ENCODE data around the gene DCST2.

The DCST2 gene

DNA sequence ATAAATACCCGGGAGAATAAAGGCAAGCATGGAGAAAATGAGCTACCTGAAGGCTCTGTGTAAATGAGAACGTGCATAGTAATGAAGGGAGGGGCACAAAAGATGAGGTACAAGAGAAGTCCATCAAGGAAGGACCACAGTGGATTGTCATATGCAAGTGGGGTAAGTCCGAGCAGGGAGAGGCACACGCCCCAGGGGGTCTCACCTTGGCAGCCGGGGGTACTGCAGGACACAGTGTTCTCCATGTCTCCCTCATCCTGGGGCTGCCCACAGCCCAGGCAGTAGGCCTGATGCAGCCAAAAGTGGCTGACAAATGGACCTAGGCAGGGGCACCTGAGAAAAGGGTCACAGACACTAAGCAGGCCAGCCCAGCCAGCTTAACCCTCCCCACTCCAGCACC is 10.0 kb downstream of the DCST2 start:
- DNase-seq: no peak

DNA sequence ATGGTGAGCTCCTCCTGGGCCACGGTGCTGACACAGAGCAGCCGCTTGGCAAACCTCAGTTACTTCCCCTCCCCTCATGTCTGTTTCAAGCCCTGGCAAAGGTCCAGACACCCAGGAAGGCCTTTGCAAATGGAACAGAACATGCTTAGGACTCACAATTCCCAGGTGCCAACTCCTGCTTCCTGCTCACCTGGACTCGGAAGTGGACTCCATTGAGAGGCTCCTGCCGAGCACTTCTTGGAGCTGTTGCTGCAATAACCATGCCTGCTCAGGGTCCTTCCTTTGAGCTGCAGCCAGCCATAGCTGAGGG is 10.7 kb downstream of the DCST2 start:
- peak in 1 of 2 experiments; percentile 29 for DNase-seq

DNA sequence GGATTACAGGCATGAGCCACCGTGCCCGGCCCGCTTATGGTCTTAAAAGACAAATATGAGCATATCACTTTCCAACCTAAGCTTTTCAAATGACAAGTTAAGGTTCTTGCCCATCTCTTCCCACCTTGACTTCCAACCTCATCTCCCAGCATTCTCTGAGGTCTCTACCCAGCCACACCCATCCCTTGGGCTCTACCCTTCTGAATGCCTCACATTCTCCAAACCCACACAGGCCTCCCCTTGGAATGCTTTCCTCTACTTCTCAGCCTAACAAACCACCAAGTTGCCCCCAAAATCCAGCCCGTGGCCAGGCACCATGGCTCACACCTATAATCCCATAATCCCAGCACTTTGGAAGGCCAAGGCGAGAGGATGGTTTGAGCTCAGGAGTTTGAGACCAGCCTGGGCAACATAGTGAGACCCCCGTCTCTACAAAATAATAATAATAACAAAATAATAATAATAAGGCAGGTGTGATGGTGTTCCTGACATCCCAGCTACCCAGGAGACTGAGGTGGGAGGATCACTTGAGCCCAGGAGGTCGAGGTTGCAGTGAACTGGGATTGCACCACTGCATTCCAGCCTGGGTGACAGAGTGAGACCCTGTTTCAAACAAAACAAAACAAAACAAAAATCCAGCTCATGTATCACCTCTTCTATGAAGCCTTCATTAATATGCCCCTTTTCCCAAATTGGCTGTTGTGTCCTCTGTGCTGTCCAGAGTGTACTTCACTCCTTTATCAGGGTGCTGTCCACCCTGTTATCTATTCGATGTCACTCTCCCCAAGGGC is 11.2 kb downstream of the DCST2 start:
- DNase-seq: no peak

DNA sequence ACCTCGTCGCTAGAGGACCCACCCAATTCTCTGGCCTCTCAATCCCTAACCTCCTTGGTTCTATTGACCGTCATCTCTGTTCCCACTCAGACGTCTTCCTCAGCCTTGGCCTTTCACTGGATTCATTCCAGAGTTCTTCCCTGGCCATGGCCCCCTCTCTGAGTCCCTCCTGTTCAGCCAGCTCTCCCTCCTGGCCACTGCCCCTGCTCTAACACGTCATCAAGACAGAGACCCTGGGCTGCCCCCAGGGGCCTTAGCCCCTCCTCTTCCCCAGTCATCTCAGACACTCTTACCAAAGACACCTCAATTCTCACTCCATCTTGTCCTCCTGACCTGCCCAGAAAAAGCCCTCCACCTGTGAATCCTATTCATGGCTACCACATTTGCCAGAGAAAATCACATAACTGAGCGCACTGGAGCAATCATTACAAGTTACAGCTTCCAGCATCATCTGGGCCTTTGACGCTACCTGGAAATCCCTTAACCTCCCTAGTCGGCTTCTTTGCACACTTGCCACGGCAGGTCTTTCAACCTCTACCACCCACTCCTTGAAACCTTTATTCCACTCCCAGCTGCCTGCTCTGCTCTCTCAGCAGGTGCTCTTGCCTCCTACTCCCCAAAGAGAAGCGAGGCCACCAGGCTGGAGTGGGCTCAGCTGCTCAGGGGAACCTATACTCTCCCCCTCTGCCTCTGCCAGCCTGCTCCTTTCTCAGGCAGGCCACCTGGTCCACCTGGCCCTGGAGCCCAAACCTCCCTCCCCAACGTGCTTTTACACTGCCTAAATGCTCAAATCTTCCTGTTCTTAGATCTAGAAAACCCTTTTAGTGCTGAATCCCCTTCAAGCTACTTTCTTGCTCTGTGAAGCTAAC is 14.0 kb downstream of the DCST2 start:
- DNase-seq: no peak

DNA sequence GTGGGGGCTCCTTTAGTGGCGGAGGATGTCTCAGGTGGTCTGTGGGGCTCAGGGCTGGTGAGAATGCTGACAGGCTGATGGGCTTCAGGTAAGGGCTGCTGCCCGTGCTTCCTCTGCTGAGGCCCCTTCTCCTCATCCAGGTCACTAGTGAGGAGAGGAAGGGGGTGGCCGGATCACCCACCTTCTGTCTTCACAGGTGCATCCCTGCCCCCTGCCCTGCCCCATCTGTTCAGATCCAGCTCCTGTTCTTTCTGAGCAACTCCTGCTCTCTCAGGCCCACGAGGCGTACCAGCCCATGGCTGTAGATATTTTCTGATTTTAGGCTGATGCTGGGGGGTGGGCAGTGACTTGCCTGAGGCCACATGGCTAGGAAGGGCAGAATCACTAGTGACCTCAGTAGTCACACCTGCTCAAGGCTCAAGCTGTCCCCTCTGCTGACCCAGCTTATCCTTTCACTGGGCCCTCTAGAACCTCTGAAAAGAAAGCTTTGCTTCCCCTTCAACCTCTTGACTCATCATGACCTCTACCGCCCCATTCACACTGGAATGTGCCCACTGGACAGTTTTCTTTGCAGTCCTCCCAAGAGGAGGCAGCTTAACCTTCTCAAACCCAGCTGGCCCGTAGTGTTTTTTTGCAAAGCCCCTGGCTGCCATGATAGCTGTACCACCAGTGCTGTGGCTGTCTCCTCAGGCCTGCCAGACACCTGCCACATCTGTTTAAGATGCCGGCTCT is 14.8 kb downstream of the DCST2 start:
- no peak for DNase-seq

DNA sequence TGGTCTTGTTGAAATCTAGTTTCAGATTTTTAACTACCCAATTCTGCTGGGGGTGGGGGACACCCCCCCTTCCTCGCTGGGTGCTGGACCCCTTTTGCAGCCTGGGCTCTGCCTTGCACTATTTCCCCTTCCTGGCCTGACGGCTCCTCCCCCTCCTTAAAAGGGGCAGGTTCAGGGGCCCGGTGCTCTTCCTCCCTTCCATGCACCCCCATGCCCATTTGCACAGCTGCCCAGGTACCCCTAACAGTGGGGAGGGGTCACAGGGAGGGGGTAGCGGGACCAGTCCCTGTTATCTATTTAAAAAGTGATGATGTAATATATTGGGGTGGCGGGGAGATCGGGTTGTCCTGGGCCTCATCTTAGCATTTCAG is 15.7 kb downstream of the DCST2 start:
- DNase-seq: no peak

DNA sequence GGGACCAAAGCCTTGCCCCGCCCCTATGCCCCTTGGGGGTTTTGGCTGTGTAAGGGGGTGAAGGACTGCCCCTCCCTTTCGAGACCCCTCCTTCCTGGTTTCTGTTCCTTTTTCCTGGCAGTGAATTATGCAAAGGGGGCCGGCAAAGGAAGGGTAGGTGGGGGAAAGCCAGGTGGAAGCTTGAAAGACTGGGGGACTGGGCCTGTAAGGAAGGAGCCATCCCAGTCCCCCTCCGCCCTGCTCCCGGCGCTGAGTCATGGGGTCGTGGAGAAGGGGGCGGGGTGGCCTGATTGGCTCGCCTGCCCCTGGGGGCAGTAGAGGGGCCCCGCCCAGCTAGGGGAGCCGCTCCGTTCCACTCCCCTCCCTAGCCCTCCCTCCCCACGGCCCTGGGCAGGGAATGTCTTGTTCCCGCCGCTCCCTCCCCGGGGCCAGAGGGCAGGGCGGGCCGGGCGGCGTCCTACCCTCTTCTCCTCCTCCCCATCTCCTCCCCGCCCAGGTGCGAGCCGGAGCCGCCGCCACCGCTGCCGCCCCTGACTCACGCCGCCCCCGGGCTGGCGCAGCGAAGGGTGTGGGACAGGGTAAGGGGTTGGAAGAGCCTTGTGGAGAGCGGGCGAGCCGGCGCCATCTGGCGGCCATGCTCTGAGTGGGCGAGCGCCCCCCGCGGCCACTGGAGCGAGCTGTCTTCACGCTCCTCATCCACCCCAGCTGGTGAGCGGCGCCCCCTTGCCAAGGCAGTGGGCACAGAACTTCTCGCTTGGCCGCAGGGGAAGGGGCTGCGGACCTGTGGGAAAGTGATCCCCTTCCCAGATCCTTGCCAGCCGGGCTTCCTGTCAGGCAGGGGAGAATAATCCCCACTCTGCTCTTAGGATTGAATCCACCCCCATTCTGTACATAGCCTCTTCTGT is 16.3 kb downstream of the DCST2 start:
- DNase-seq: peak; percentile 69 to 70

DNA sequence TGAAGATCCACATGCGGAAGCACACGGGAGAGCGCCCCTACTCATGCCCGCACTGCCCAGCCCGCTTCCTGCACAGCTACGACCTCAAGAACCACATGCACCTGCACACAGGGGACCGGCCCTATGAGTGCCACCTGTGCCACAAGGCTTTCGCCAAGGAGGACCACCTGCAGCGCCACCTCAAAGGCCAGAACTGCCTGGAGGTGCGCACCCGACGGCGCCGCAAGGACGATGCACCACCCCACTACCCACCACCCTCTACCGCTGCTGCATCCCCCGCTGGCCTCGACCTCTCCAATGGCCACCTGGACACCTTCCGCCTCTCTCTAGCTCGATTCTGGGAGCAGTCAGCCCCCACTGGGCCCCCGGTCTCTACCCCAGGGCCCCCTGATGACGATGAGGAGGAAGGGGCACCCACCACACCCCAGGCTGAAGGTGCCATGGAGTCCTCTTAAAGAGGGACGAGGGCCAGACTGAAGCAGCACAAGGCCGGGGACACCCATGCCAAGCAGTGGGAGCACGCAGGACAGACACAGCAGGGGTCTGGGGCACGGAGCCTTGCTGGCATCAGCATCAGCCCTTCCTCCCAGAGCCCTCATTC is 17.2 kb downstream of the DCST2 start:
- DNase-seq: no peak

DNA sequence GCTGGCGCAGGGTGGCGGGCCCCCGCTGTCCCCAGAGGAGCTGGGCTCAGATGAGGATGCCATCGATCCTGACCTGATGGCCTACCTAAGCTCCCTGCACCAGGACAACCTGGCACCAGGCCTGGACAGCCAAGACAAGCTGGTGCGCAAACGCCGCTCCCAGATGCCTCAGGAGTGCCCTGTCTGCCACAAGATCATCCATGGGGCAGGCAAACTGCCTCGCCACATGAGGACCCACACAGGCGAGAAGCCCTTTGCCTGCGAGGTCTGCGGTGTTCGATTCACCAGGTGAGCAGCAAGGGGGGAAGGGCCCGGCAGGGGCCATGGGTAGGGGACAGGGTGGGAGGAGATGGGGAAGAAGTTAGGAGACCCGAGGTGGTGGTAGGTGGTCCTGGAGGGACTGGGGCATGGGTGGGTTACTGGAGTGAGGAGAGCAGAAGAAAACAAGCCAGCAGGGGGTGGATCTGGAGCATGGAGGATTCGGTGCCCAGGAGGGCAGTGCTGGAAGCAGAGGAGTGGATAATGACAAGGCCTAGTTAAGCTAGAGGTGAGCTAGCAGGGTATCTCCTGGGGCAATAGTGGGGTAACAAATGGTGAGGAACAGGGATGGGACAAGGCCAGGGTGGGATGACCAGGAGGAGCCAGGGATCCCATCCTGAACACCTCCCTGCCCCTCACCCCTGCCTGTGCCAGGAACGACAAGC is 17.9 kb downstream of the DCST2 start:
- no peak for DNase-seq

DNA sequence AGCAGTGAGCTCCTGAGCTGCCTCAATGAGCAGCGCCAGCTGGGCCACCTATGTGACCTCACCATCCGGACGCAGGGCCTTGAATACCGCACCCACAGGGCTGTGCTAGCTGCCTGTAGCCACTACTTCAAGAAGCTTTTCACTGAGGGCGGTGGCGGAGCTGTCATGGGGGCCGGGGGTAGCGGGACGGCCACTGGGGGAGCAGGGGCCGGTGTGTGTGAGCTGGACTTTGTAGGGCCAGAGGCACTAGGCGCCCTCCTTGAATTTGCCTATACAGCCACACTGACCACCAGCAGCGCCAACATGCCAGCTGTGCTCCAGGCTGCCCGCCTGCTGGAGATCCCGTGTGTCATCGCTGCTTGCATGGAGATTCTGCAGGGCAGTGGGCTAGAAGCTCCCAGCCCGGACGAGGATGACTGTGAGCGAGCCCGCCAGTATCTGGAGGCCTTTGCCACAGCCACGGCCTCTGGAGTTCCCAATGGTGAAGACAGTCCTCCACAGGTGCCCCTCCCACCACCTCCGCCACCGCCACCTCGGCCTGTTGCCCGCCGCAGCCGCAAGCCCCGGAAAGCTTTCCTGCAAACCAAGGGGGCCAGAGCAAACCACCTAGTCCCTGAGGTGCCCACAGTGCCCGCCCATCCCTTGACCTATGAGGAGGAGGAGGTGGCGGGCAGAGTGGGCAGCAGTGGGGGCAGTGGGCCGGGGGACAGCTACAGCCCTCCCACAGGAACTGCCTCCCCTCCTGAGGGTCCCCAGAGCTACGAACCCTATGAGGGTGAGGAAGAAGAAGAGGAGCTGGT is 18.7 kb downstream of the DCST2 start:
- DNase-seq: no peak

DNA sequence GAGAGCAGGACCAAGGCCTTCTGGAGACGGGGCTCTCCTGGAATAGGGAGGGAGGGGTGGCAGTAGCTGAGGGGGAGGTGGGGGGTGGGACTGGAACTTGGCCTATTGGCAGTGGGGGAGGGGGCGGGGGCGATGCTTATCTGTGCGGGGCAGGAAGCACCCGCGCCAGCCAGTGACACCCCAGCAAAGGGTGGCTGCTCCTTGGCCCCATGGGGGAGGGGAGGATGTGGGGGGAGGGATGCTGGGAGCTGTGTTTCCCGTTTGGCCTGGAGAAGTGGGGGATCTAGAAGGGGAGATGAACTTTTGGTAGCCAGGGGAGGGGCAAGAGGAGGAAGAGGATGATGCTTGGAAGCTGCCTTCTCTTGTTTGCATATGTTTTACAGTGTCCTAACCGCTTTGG is 19.9 kb downstream of the DCST2 start:
- no peak for DNase-seq

DNA sequence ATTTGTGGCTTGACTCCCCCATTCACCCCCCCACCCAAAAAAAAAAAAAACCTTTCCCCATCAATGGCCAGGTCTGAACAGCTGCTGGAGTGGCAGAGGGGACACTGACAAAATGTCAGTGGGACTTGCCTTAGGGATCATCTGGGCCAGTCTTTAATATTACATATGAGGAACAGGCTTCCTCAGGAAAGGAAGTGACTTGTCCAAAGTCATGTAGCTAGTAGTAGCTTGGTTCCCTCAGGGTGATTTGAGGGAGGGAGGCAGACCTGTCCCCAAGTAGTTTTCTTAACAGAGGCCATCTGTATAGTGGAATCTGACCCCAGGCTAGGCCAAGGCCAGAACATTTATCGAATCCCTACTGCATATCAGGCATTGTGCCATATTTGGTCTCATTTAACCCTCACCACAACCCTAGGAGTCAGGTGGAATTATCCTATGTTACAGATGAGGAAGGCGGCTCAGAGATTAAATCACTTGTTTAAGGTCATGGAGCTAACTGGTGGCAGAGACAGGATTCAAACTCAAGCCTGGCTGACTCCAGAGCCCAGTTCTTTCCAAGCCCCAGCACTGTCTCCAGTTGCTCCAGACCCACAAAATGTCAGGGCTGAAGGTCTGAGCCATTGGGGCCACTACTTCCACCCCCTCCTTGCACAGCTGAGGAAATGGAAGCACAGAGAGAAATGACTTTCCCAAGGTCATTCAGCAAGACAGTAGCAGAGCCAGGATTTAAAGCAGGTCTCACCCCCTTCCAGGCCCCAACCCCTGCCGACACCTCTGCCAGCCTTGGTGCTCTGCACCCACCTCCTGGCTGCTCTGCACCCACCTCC is 20.6 kb downstream of the DCST2 start:
- DNase-seq: peak in 1 of 2 experiments; percentile 31

DNA sequence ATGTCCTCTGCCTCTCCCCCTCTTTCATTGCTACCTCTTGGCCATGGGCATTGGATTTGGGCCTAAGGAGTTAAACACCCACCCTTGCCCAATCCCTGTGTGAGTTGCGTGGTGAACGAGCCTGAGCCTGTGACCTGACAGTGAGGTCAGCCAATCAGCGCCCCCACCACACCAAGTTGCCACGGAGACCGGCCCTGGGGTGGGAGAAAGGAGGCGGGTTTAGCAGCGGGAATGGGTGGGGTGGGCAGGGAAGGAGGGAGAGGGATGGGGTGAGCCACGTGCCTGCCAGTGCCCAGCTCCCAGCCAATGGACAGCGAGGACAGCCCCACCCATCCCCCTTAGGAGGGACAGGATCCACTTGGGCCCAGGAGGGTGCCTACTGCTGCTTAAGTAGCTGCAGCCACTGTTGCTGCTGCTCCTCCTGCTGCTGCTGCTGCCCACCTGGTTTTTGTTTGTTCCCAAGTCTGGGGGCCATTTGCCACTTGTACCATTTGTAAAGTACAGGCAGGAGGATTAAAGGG is 21.5 kb downstream of the DCST2 start:
- no peak for DNase-seq

DNA sequence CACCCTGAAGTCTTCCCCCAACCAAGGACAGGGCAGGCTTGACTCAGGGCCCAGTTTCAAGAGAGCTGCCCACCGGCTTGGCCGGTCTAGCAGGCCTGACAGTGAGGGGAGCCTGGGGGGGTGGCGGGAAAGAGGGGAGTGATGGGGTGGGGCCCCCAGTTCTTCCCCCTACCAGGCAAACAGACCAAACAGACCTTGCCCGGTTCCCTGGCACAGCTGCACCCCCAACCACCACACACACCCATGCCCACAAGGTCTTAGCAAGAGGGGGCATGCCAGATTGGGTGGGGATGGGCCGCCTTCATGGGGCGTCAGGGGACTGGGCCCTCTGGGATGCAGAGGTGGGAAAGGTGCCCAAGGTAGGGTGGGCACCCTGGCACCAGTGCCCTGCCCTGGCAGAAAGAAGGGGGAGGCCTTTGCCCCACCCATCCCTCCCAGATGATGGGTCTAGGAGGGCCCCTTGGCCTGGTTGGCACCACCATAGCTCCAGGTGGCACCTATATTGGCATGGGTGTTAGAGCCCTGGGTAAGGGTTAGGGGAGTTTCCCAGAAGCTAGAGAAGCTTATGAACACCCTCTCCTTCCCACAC is 22.1 kb downstream of the DCST2 start:
- DNase-seq: no peak

DNA sequence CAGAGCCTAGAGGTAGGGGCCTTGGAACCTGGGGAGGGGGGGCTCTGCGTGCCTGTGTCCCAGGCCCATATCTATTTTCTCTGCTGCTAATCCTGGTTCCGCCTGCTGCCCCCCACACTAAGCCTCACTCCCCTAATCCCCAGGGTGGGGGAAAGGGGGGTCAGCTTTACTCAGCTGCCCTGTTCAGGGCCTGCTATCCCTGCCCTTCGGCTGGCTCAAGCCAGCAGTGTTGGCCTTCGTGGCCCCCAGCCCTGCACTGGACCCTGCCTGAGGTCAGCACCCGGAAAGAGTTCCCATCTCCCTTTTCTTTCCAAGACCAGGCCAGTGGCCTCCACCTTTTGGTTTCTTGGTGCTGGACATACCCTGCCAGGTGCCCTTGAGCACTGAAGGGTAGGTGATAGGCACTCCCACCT is 22.6 kb downstream of the DCST2 start:
- no peak for DNase-seq

DNA sequence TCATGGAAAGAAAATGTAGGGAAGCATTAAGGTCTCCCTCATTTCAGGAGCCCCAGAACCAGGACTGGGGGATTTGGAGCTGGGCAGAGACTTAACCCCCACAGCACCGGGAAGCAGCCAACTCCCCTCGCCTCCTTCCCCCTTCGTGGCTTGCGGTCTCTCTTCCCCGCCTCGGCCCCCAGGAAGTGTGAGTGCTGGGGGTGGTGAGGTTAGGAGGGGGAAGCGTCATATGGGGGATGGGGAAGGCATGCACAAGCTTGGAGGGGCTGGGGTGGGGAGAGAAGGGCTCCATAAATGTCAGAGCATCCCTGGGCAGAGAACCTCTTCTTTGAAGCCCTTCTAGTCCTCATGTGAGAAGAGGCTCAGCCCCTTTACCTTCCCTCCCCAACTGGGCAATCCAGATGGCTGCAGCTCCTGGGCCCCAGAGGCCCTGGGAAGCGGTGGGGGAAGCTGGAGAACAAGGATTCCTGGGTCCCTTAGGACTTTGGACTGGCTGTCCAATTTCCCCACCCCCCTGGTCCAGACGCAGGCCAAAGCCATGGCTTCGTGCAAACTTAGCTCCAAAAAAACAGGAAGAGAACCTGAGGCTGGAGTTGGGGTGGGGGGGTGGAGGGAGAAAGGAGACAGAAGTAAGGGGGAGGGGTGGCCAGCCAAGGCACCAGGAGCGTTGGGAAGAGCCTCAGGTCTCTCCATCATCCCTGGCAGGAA is 23.2 kb downstream of the DCST2 start:
- peak in 1 of 2 experiments; percentile 8 for DNase-seq

DNA sequence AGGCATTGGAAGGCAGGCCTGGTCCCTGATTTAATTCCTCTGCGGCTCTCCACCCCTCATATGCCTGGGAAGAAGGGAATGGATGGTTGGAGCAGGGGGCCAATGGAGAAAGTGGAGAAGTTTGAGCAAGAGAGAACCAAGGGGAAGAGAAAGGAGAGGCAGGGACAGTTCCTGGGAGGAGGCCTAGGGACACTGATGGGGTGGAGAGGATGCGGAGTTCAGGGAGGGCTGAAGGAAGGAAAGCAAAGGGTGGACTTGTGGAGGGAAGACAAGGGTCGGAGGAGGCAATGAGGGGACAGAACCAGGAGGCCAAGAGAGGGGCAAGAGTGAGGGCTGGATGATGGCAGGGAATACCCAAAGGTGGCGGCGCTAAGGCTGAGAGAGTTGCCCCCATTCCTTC is 23.8 kb downstream of the DCST2 start:
- no peak for DNase-seq

DNA sequence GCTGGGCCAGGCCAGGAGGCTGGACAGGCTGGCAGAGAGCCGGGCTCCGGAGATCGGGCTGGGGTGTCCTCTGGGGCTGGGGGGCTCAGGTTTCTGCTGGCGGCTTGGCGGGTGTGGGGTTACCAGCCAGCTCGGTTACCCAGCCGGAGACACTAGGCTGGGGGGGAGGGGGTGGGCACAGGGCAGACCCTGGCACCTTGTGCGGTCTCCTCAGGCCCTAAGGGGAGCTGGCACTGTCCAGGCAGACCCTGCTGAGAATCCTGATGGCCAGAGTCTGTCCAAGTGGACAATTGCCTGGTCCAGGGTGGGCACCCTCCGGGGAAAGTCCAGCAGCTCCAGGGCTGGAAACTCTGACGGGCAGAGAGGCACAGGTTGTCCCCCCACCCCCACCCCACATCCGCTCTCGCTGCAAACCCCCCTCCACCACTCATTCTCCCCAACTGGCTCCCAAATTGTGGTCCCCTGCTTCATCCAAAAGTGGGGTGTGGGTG is 24.3 kb downstream of the DCST2 start:
- DNase-seq: no peak

Measured in AML-193 (cell line).